GM12865 (cell line): ENCODE measurements around the gene IFT74.

Experiments used
- DNase-seq: peaks from one replicate; pipeline ENCODE4 v3.0.0; 2010; ENCODE audit warnings: low read depth
- H3K4me3 ChIP-seq: 2 replicates; pipeline ENCODE4 v1.5.1; 2011; ENCODE audit warnings: mild to moderate bottlenecking, low read depth, low read length, control low read depth
- CTCF ChIP-seq: IDR thresholded peaks from 2 replicates; pipeline ENCODE4 v1.5.1; 2011; ENCODE audit warnings: low read length, control low read depth, low read depth, inconsistent platforms; ENCODE audit not compliant: insufficient read depth; ENCODE audit errors: missing control alignments

The IFT74 gene

GRCh38 chr9:27042476-27042875, 86.3 kb downstream of the IFT74 start:
- H3K4me3 ChIP-seq: no peak overlapping the region
- DNase-seq: no peak
- TF ChIP-seq CTCF: no peak

- H3K4me3 ChIP-seq: no peak overlapping the region
- no peak for DNase-seq
- no peak for TF ChIP-seq CTCF
These were observed 87.0 kb downstream of the IFT74 start for GRCh38 chr9:27043176-27043575.

- H3K4me3 ChIP-seq: no peak overlapping the region
- no peak for DNase-seq
- TF ChIP-seq CTCF: no peak
These were observed 90.9 kb downstream of the IFT74 start for GRCh38 chr9:27047136-27047535.

GRCh38 chr9:27053369-27054022, 97.3 kb downstream of the IFT74 start:
- H3K4me3 ChIP-seq: no peak overlapping the region
- TF ChIP-seq CTCF: no peak
- DNase-seq: no peak

GRCh38 chr9:27054125-27054524, 97.9 kb downstream of the IFT74 start:
- no peak for DNase-seq
- no peak overlapping the region for H3K4me3 ChIP-seq
- no peak for TF ChIP-seq CTCF

GRCh38 chr9:27054841-27055240, 98.6 kb downstream of the IFT74 start:
- no peak for TF ChIP-seq CTCF
- DNase-seq: no peak
- H3K4me3 ChIP-seq: no peak overlapping the region

GRCh38 chr9:27059412-27059811, 103.2 kb downstream of the IFT74 start:
- DNase-seq: no peak
- no peak overlapping the region for H3K4me3 ChIP-seq
- no peak for TF ChIP-seq CTCF
